T-helper 1 cell treated with Interleukin-12 subunit alpha and Interleukin-12 subunit beta and Interleukin-4 antibody, amounts not matched to agents 30 μg/mL and 1 μg/mL, for 36 hours (primary cell): ENCODE results near the gene TEAD4.

ENCODE experiments used
- H3K27ac Mint-ChIP-seq: one replicate; pipeline ENCODE4 v1.8.0; 2021; ENCODE audit warnings: mild to moderate bottlenecking, mixed read lengths
- H3K27me3 Mint-ChIP-seq: one replicate; pipeline ENCODE4 v1.8.0; 2021; ENCODE audit warnings: low read depth, mixed read lengths
- H3K36me3 Mint-ChIP-seq: one replicate; pipeline ENCODE4 v1.8.0; 2021; ENCODE audit warnings: low read depth, mixed read lengths
- H3K4me1 Mint-ChIP-seq: one replicate; pipeline ENCODE4 v1.8.0; 2021; ENCODE audit warnings: low read depth, mixed read lengths
- H3K4me3 Mint-ChIP-seq: one replicate; pipeline ENCODE4 v1.8.0; 2021; ENCODE audit warnings: mild to moderate bottlenecking, moderate library complexity, mixed read lengths
- H3K9me3 Mint-ChIP-seq: one replicate; pipeline ENCODE4 v1.8.0; 2021; ENCODE audit warnings: mixed read lengths

The TEAD4 gene

DNA sequence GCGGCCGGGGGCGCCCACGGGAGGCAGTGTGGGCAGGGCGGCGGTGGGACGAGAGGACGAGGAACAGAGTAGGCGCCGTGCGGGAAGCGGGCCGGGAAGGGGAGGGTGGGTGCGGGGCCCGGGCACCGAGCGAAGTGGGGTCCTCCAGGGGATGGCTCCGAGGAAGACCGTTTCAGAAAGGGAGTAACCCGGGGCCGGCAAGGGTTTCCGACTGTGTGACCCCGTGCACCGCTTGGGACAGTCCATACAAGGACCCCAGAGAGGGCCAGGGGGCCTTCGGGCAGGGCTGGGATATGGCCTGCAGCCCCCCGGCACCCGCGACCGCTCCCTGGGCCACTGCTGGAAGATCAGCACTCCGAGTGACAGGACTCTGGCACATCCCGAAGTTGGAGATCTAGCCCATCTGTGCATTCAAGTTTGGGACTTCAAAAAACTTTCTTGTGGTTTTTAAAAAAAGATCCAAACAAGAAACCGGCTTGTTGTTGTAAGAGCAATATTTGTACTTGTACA is 118.4 kb downstream of the TEAD4 start:
- no peak overlapping the region for H3K27ac Mint-ChIP-seq
- H3K27me3 Mint-ChIP-seq: peaks cover 31% of the 10 kb centered on the region
- H3K9me3 Mint-ChIP-seq: no peaks in the 10 kb centered on the region

DNA sequence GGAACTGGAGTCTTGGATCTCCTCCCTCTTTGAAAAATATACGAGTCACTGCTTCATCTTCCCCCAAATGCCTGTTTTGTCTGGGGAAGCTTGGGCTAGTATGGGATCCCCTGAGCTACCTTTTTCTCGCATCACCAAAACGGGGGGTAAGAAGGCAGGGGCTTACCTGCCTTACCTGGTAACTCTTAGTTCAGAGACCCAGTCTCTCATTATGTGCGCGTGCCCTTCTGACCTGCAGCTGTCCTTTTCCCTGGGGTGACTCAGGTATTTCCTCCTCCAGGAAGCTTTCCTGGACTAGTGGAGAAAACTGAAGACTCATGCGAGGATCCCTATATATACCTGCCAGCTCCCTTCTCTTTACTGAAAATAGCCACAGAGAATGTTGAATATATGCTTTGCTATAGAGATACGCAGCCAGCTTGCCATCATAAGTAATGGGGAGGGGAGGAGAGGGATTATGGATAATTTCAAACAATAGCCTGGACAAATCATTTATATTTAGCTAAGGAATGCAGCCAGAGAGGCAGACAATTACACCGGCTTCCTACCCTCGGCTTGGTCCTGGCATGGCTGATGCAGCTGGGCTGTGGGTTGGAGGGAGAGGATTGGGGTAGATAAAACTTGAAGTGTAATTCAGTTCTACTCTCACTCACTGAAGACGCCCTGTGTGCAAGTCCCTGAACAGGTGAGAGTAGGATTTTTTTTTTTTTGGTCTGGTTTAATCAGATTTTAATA is 119.1 kb downstream of the TEAD4 start:
- H3K27me3 Mint-ChIP-seq: peaks cover 28% of the 10 kb centered on the region
- no peaks in the 10 kb centered on the region for H3K36me3 Mint-ChIP-seq
- no peaks in the 10 kb centered on the region for H3K9me3 Mint-ChIP-seq
- H3K4me3 Mint-ChIP-seq: peak overlapping the region; percentile 64
- H3K4me1 Mint-ChIP-seq: peaks cover 7% of the 10 kb centered on the region
- H3K27ac Mint-ChIP-seq: no peak overlapping the region

More for the DNA sequence above, 118.4 kb downstream of the TEAD4 start:
- peaks cover 8% of the 10 kb centered on the region for H3K4me1 Mint-ChIP-seq
- peak overlapping the region; percentile 64 for H3K4me3 Mint-ChIP-seq
- H3K36me3 Mint-ChIP-seq: no peaks in the 10 kb centered on the region

DNA sequence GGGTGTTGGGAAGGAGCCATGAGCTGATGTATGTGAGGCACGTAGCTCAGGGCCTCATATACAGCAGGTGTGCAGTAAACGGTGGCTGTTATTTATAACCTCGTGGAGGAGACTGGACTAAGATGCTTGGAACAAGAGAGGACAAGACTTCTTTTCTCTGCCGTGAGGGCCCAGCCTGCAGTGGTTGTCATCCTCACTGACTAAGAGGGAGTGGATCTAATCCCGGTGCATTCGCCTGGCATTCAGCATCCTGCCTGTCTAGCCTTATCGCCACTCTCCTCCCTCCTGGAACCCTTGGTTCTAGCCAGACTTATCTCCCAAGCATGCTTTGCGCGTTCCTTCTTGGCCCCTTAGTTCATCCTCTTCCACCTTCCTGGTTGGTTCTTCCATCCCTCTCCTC is 121.9 kb downstream of the TEAD4 start:
- peaks cover 20% of the 10 kb centered on the region for H3K27me3 Mint-ChIP-seq
- no peak overlapping the region for H3K27ac Mint-ChIP-seq
- H3K36me3 Mint-ChIP-seq: no peaks in the 10 kb centered on the region
- H3K9me3 Mint-ChIP-seq: no peaks in the 10 kb centered on the region
- peaks cover 3% of the 10 kb centered on the region for H3K4me1 Mint-ChIP-seq
- no peak overlapping the region for H3K4me3 Mint-ChIP-seq

DNA sequence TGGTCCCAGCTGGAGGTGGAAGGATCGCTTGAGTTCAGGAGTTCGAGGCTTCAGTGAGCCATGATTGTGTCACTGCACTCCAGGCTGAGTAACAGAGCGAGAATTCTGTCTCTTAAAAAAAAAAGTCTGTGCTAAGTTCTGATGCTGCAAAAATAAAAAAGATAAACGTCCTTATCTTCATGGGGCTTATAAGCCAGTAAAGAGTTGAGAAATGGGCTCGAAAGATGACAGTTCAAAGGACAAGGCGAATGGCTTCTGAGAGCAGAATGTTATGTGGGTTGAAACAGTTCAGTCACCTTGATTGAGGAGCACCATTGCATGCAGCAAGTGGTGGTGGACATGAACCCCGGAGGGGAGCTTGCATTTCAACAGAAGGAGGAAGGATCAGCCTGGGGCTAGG is 122.7 kb downstream of the TEAD4 start:
- Mint-ChIP-seq H3K4me3 (no peak overlapping the region), H3K9me3 (no peaks in the 10 kb centered on the region), H3K27me3 (peaks cover 20% of the 10 kb centered on the region), H3K27ac (no peak overlapping the region), H3K36me3 (no peaks in the 10 kb centered on the region), H3K4me1 (peaks cover 3% of the 10 kb centered on the region)

DNA sequence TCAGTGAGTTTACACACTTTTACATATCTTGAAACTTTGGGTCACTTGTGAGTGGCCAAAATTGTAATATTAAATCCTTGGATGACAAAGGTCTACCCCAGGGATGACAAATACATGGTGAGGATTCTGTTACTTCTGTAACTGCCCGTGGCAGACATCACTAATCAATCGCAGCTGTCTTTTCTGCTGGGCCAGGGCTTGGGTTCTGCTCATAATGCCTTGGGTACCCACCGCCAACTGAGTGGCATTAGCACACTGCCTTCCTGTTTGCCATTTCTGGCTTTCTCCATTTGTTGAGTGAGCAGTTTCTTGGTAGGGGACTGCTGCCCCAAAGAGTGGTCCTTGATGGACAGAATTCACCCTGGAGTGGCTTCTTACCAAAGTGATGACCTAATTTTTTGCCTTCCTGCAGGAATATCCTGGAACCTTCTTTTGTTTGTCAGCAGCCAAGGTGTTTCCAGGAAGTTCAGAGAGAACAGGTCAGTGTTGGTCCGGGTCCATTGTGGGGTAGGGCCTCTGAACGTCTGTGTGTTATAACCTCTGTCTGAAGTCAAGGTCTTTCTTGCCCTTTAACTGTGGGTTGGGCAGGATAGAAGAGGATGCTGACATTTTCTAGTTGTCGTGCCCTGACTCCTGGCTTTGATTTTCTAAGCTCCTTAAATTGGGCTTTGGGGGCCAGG is 124.2 kb downstream of the TEAD4 start:
- peaks cover 13% of the 10 kb centered on the region for H3K27me3 Mint-ChIP-seq
- no peak overlapping the region for H3K4me3 Mint-ChIP-seq
- H3K36me3 Mint-ChIP-seq: no peaks in the 10 kb centered on the region
- no peaks in the 10 kb centered on the region for H3K4me1 Mint-ChIP-seq
- H3K27ac Mint-ChIP-seq: no peak overlapping the region
- H3K9me3 Mint-ChIP-seq: no peaks in the 10 kb centered on the region

DNA sequence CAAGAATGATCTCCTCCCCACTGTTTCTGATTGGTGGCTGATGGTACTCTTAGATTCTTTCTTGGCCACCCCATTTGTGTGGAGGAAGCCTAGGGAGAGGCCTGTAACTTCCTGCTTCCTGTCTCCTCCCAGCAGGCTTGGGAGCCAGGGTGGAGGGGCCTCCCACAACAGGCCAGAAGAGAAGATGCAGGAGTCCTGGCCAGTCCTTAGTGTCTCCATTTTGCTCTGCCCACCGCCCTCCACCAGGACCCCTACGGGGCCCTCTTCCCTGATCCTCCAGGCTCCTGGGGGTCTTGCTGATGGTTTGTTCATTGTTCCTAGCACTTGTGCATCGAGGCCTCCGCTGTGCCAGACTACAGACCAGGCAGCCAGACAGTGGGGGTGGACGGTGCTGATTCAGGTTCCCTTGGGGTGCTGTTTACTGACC is 124.7 kb downstream of the TEAD4 start:
- H3K27ac Mint-ChIP-seq: no peak overlapping the region
- H3K27me3 Mint-ChIP-seq: peaks cover 10% of the 10 kb centered on the region
- no peak overlapping the region for H3K4me3 Mint-ChIP-seq
- H3K9me3 Mint-ChIP-seq: no peaks in the 10 kb centered on the region
- H3K36me3 Mint-ChIP-seq: no peaks in the 10 kb centered on the region
- no peaks in the 10 kb centered on the region for H3K4me1 Mint-ChIP-seq

DNA sequence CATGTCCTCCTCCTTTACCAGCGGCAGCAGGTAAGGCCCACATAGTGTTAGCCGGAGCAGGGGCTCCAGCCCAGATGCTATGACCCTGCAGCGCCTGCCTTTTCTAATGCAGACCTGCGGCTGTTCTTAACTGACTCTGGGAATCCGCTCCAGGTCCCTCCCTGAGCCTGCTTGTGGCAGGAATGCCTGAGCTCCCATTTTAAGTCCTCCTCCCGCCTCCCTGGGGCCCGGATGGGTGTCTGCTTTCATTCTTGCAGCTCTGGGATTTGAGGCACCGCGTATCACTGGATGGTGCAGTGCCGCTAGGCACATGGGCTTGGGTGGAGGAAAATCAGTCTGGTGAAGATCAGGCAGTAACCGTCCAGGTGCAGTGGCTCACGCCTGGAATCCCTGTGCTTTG is 125.5 kb downstream of the TEAD4 start:
- Mint-ChIP-seq H3K9me3 (no peaks in the 10 kb centered on the region), H3K4me1 (no peaks in the 10 kb centered on the region), H3K36me3 (no peaks in the 10 kb centered on the region), H3K4me3 (no peak overlapping the region), H3K27me3 (peaks cover 10% of the 10 kb centered on the region), H3K27ac (no peak overlapping the region)

DNA sequence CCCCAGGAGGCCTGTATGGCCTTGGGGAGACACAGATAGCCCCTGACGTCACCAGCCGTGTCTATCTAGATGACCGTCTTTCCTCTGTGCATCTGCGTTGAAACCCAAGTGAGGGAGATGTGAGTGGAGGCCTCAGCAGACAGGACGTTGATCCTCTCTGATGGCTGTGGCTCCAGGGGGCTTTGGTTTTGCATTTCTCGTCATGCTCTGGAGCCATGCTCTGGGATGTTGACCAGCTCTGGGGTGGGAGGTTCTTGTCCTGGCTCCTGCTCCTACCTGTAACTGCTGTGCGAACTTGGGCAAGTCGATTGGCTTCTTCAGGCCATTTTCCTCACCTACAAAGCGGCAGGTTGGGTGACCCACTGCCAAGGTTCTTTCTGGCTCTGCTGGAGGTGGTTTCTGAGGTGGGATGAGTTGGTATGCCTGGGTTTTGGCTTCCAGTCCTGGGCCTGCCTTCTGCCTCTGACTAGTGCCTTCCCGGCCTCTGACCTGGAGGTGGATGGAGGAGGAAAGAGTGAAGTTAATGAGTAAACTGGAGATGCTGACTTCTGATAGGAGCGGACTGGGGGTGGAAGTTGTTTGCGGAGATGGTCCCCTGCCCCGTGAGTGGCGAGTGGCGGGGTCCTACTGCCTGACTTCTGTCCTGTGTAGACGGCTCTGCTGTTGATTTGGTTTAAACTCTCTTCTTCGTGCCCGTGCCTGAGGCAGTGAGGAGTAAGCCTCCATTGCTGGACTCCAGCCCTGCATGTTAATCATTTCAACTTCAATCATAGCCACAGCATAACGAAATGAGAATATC is 126.3 kb downstream of the TEAD4 start:
- Mint-ChIP-seq H3K9me3 (no peaks in the 10 kb centered on the region), H3K27ac (no peak overlapping the region), H3K36me3 (no peaks in the 10 kb centered on the region), H3K4me3 (no peak overlapping the region), H3K4me1 (no peaks in the 10 kb centered on the region), H3K27me3 (peaks cover 7% of the 10 kb centered on the region)

DNA sequence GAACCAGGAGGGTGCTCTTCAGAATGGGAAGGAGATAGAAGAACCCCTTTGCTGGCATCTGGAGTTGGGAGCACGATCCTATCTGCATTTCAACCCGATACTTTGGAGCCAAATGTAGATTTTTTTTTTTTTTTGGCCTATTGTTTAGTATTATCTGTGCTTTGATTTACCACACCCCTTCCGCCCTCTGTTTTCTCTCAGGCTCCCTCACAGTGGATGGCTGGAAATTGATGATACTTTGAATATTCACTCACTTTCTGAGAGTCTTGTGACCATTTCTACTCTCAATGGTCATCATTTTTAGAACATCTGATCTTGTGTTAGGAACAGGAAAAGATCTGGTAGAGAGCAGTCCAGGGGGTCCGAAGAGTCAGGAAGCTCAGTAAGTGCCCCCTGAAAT is 127.0 kb downstream of the TEAD4 start:
- Mint-ChIP-seq H3K27ac (no peak overlapping the region), H3K4me1 (no peaks in the 10 kb centered on the region), H3K36me3 (no peaks in the 10 kb centered on the region), H3K27me3 (peaks cover 7% of the 10 kb centered on the region), H3K4me3 (no peak overlapping the region), H3K9me3 (no peaks in the 10 kb centered on the region)

DNA sequence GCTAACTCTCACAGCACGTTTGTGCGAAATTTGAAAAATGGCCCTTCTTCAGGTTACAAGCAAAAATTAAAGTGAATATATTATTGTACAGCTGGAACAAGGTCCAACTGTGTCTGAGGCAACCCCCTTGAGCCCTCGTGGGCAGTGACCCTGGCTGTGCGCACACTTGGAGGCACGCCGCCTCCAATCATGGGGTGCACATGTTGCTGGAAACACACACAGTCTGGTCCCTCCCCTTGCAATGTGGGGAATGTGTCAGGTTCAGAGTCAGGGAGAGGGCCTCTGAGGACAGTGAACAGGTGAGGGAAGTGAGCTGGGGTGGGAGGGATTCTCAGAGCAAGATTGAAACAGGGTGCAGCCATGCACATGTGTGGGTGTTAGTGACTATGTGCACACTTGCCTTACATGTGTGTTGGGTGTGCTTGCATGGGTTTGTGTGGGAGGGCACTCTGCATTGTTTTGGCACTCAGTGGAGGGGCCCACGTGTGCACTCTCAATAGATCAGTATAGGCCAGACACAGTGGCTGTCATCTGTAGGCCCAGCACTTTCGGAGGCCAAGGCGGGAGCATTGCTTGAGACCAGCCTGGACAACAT is 127.6 kb downstream of the TEAD4 start:
- no peaks in the 10 kb centered on the region for H3K36me3 Mint-ChIP-seq
- H3K4me1 Mint-ChIP-seq: no peaks in the 10 kb centered on the region
- H3K4me3 Mint-ChIP-seq: no peak overlapping the region
- no peak overlapping the region for H3K27ac Mint-ChIP-seq
- peaks cover 7% of the 10 kb centered on the region for H3K27me3 Mint-ChIP-seq
- H3K9me3 Mint-ChIP-seq: no peaks in the 10 kb centered on the region

DNA sequence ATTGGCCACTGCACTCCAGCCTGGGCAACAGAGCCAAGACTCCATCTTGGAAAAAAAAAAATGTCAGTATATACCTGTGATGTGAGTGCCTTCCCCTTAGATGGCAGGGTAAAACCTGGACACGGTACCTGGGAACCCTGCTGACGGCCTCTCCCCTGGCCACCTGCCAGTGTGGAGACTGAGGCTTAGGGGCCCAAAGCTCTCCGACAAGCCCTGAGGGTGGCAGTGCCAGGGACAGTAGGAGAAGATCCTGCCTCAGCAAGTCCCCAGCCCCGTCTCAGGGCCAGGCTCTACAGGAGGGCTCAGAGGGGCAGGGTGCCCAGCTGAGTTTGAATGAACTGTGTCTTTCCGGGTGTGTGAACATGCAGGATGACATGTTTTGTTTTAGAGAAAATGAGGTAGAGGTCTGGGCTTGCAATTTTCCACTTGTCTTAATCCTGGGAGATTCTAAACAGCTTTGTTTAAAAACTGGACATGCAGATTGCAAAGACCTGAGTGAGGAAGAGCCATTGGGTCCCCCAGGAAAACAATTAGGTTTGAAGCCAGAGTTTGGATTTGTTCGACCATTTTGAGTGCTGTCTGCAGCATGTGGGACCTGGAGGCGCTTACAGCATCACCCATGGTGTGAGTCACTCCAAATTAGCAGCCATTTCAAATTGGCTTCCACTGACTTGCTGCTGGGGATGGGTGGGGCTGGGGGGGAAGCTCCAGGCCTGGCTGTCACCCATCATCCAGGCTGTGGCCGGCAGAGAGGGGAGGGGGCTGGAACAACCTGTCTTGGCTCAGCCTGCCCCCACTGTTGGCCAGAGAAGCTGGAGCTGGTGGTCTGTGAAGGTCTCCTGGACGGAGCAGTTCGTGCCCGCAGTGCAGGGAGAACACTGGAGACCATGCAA is 128.8 kb downstream of the TEAD4 start:
- Mint-ChIP-seq H3K9me3 (no peaks in the 10 kb centered on the region), H3K27ac (no peak overlapping the region), H3K4me3 (no peak overlapping the region), H3K27me3 (no peaks in the 10 kb centered on the region), H3K4me1 (no peaks in the 10 kb centered on the region), H3K36me3 (no peaks in the 10 kb centered on the region)

DNA sequence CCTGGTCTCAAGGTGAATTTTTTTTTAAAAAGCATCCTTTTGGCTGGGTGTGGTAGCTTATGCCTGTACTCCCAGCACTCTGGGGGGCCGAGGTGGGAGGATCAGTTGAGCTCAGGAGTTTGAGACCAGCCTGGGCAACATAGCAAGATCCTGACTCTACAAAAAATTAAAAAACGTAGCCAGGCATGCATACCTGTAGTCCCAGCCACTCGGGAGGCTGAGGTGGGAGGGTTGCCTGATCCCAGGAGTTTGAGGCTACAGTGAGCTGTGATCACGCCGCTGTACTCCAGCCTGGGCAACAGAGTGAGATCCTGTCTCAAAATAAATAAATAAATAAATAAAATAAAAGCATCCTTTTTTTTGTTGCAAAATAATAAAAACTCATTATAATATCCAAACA is 130.4 kb downstream of the TEAD4 start:
- Mint-ChIP-seq H3K4me3 (no peak overlapping the region), H3K4me1 (no peaks in the 10 kb centered on the region), H3K9me3 (no peaks in the 10 kb centered on the region), H3K27me3 (no peaks in the 10 kb centered on the region), H3K36me3 (no peaks in the 10 kb centered on the region), H3K27ac (no peak overlapping the region)
